ENCODE measurements around the gene MED6. TPM values are rescaled to one million over a fixed set of nuclear protein-coding genes. Genes with fewer than 3 reads are reported as not detected.

The MED6 gene
- total RNA-seq, result 53.4 TPM

- DNase-seq, result peak; percentile 93
Observed at GRCh38 chr14:70600382-70601157, at the start of gene MED6. TSS of gene MED6 (minus strand) at chr14:70600655. CDS start at chr14:70600637, 18 bp downstream.

- no peak for DNase-seq
Observed at GRCh38 chr14:70649803-70650202, 49.3 kb upstream of the MED6 start.

- no peak for DNase-seq
Observed at GRCh38 chr14:70648346-70648745, 47.9 kb upstream of the MED6 start.

GRCh38 chr14:70646705-70647104 is 46.2 kb upstream of the MED6 start:
- DNase-seq, result no peak

- DNase-seq, result no peak
Observed at GRCh38 chr14:70645892-70646291, 45.4 kb upstream of the MED6 start.

- no peak for DNase-seq
Observed at GRCh38 chr14:70643967-70644366, 43.5 kb upstream of the MED6 start.

GRCh38 chr14:70642303-70643235 is 42.1 kb upstream of the MED6 start:
- DNase-seq, result no peak

GRCh38 chr14:70641548-70642302 is 41.3 kb upstream of the MED6 start, which contains the start of gene TTC9:
TSS of gene TTC9 (plus strand) at chr14:70641916. CDS start at chr14:70642130, 214 bp downstream.
- DNase-seq, result no peak

GRCh38 chr14:70640938-70641547 is 40.6 kb upstream of the MED6 start:
- DNase-seq, result no peak

GRCh38 chr14:70638416-70638815 is 38.0 kb upstream of the MED6 start:
- DNase-seq, result no peak

- no peak for DNase-seq
Observed at GRCh38 chr14:70635971-70636595, 35.6 kb upstream of the MED6 start.

GRCh38 chr14:70631948-70632347 is 31.5 kb upstream of the MED6 start:
- DNase-seq, result no peak

GRCh38 chr14:70624972-70625371 is 24.5 kb upstream of the MED6 start:
- no peak for DNase-seq

GRCh38 chr14:70622111-70622712 is 21.8 kb upstream of the MED6 start:
- no peak for DNase-seq

GRCh38 chr14:70619708-70620107 is 19.3 kb upstream of the MED6 start:
- DNase-seq, result no peak

GRCh38 chr14:70618314-70618713 is 17.9 kb upstream of the MED6 start:
- no peak for DNase-seq

- DNase-seq, result no peak
Observed at GRCh38 chr14:70616646-70617045, 16.2 kb upstream of the MED6 start.

- no peak for DNase-seq
Observed at GRCh38 chr14:70611216-70611615, 10.8 kb upstream of the MED6 start.

GRCh38 chr14:70602254-70602653 is 1.8 kb upstream of the MED6 start:
- no peak for DNase-seq

GRCh38 chr14:70601162-70601561 is 707 bp upstream of the MED6 start:
- no peak for DNase-seq

- DNase-seq, result no peak
Observed at GRCh38 chr14:70599345-70599744, 1.1 kb downstream of the MED6 start.

Measured in skin of body (tissue), 2 donors.